ENCODE measurements around the gene COL4A2. TPM values are rescaled to one million over a fixed set of nuclear protein-coding genes. Genes with fewer than 3 reads are reported as not detected.

The COL4A2 gene
- total RNA-seq, 1 experiment from 2014 or later, result 1.6 TPM

GRCh38 chr13:110262082-110262436, 45.0 kb upstream of the COL4A2 start (continued):
- TF ChIP-seq ZBTB33 (IDR thresholded peaks at IDR 0.05; ENCODE audit: extremely low read depth, insufficient replicate concordance, low read length) (no peak), EZH2phosphoT487 (IDR thresholded peaks at IDR 0.05; ENCODE audit: borderline replicate concordance) (no peak), YY1 (IDR thresholded peaks at IDR 0.05; ENCODE audit: extremely low read depth, insufficient replicate concordance, low read depth, low read length) (no peak), RAD21 (IDR thresholded peaks at IDR 0.05; ENCODE audit: low read depth) (no peak), EGR1 (IDR thresholded peaks at IDR 0.05; ENCODE audit: low read depth) (no peak), MAX (IDR thresholded peaks at IDR 0.05) (no peak), ATF3 (IDR thresholded peaks at IDR 0.05) (no peak), SRF (IDR thresholded peaks at IDR 0.05; ENCODE audit: low read depth) (no peak)

GRCh38 chr13:110262508-110263291, 44.4 kb upstream of the COL4A2 start:
- no peaks in the 10 kb centered on the region for H3K79me2 ChIP-seq (ENCODE audit: insufficient read depth, low read length)
- BruUV-seq (replicated peaks), result no TSS peak
- intact Hi-C loops (cut with micrococcal nuclease), result no loop called here
- H4K20me1 ChIP-seq (ENCODE audit: insufficient read depth), result no peaks in the 10 kb centered on the region
- ChIA-PET POLR2A (no interaction called here), CTCF (interaction anchor here (1.1 kb wide), 1 partner anchor 15 kb away, joined by 3 read pairs; no protein-coding TSS in a partner anchor), RAD21 (ENCODE audit: low non-redundant PET in 1 of 2, low total read pairs in 2 of 2, uncharacterized antibody in 2 of 2, unreplicated experiment in 2 of 2) (no interaction called here)
- H3K4me3 ChIP-seq (replicated peaks in 1 of 2; ENCODE audit: low read depth in 1 of 2, low read length in 2 of 2), result no peak overlapping the region
- DNase-seq (ENCODE audit: low read depth, low spot score) (no peak), ATAC-seq (no peak)
- H3K4me1 ChIP-seq (ENCODE audit: control insufficient read depth in 1 of 2, insufficient read depth in 2 of 2, low read length in 2 of 2), result no peaks in the 10 kb centered on the region
- no peak overlapping the region for H3K27ac ChIP-seq (ENCODE audit: low read depth, low read length)
- no peaks in the 10 kb centered on the region; the same call in 1 of the 2 replicates for H3K27me3 ChIP-seq (ENCODE audit: insufficient read depth, low read length)
- no peaks in the 10 kb centered on the region for H3K36me3 ChIP-seq (ENCODE audit: control insufficient read depth in 1 of 2, insufficient read depth in 2 of 2, low read length in 2 of 2)
- no peak overlapping the region for H2AFZ ChIP-seq (ENCODE audit: low read depth, low read length, poor library complexity, severe bottlenecking)
- no peak overlapping the region for H3K4me2 ChIP-seq (ENCODE audit: low read length)
- no peak overlapping the region for H3K9ac ChIP-seq (ENCODE audit: low read length)
- no peaks in the 10 kb centered on the region for H3K9me3 ChIP-seq (ENCODE audit: control insufficient read depth in 1 of 2, insufficient read depth in 1 of 2, low read depth in 1 of 2, low read length in 2 of 2)
- no peaks in the 10 kb centered on the region for H3K9me2 ChIP-seq (ENCODE audit: insufficient read depth)
- no peak for TF ChIP-seq TCF7L2 (IDR thresholded peaks at IDR 0.05; ENCODE audit: borderline replicate concordance, extremely low read depth, insufficient read depth, insufficient read length)
- TF ChIP-seq SP1 (IDR thresholded peaks at IDR 0.05; ENCODE audit: low read depth), result no peak
